Nephron progenitor cell (in vitro differentiated cells): ENCODE results near the gene OIP5.
A peak's percentile ranks its signal among the peaks of the same experiment; 100 is the strongest.
"Not testable (repeated sequence)": the region's sequence is repeated elsewhere in the genome, so short reads cannot be mapped to it uniquely, and the experiment has no call there.

Experiments
- DNase-seq: peaks from one replicate; pipeline ENCODE4 v3.0.0; 2021
- H3K27ac Mint-ChIP-seq: 2 replicates; pipeline ENCODE4 v1.8.0; 2021; ENCODE audit warnings: mild to moderate bottlenecking, moderate library complexity, mixed read lengths
- H3K27me3 Mint-ChIP-seq: 2 replicates; pipeline ENCODE4 v1.8.0; 2021; ENCODE audit warnings: mild to moderate bottlenecking, low read depth, mixed read lengths; ENCODE audit not compliant: poor library complexity
- H3K36me3 Mint-ChIP-seq: 2 replicates; pipeline ENCODE4 v1.8.0; 2021; ENCODE audit warnings: low read depth, mixed read lengths
- H3K4me1 Mint-ChIP-seq: 2 replicates; pipeline ENCODE4 v1.8.0; 2021; ENCODE audit warnings: mixed read lengths
- H3K4me3 Mint-ChIP-seq: 2 replicates; pipeline ENCODE4 v1.8.0; 2021; ENCODE audit warnings: mild to moderate bottlenecking, moderate library complexity, mixed read lengths
- H3K9me3 Mint-ChIP-seq: 2 replicates; pipeline ENCODE4 v1.8.0; 2021; ENCODE audit warnings: mild to moderate bottlenecking, moderate library complexity, mixed read lengths
- CTCF ChIP-seq: fragments of 200-600 bp; sonication (generic); IDR thresholded peaks from 2 replicates; pipeline ENCODE4 v1.5.0; 2021; ENCODE audit warnings: antibody characterized with exemption

OIP5 gene

GRCh38 chr15:41309226-41309905 lies 23.0 kb downstream of the OIP5 start:
- DNase-seq: no peak
- peak overlapping the region; percentile 39 for H3K27ac Mint-ChIP-seq
- no peaks in the 10 kb centered on the region for H3K9me3 Mint-ChIP-seq
- H3K4me3 Mint-ChIP-seq: no peak overlapping the region
- no peaks in the 10 kb centered on the region for H3K4me1 Mint-ChIP-seq
- H3K36me3 Mint-ChIP-seq: peaks cover 18% of the 10 kb centered on the region
- no peaks in the 10 kb centered on the region for H3K27me3 Mint-ChIP-seq
- no peak for TF ChIP-seq CTCF

GRCh38 chr15:41307679-41308078 lies 24.7 kb downstream of the OIP5 start:
- Mint-ChIP-seq H3K9me3 (no peaks in the 10 kb centered on the region), H3K27ac (no peak overlapping the region), H3K4me1 (no peaks in the 10 kb centered on the region), H3K4me3 (no peak overlapping the region), H3K27me3 (no peaks in the 10 kb centered on the region), H3K36me3 (peaks cover 1% of the 10 kb centered on the region)
- DNase-seq: no peak
- no peak for TF ChIP-seq CTCF

GRCh38 chr15:41304149-41304770 lies 28.1 kb downstream of the OIP5 start:
- H3K27ac Mint-ChIP-seq: peak overlapping the region; percentile 23
- TF ChIP-seq CTCF: no peak
- peaks cover 22% of the 10 kb centered on the region for H3K36me3 Mint-ChIP-seq
- no peak for DNase-seq
- H3K27me3 Mint-ChIP-seq: no peaks in the 10 kb centered on the region
- H3K4me3 Mint-ChIP-seq: no peak overlapping the region
- no peaks in the 10 kb centered on the region for H3K4me1 Mint-ChIP-seq
- H3K9me3 Mint-ChIP-seq: no peaks in the 10 kb centered on the region

GRCh38 chr15:41301587-41301986 lies 30.8 kb downstream of the OIP5 start:
- H3K4me3 Mint-ChIP-seq: no peak overlapping the region
- no peaks in the 10 kb centered on the region for H3K27me3 Mint-ChIP-seq
- no peaks in the 10 kb centered on the region for H3K9me3 Mint-ChIP-seq
- TF ChIP-seq CTCF: no peak
- no peaks in the 10 kb centered on the region for H3K4me1 Mint-ChIP-seq
- H3K27ac Mint-ChIP-seq: no peak overlapping the region
- no peak for DNase-seq
- H3K36me3 Mint-ChIP-seq: peaks cover 39% of the 10 kb centered on the region

- DNase-seq, H3K9me3 Mint-ChIP-seq, H3K27ac Mint-ChIP-seq, H3K27me3 Mint-ChIP-seq, H3K4me3 Mint-ChIP-seq, H3K4me1 Mint-ChIP-seq: not testable (repeated sequence)
- peaks cover 44% of the 10 kb centered on the region for H3K36me3 Mint-ChIP-seq
These were observed 31.3 kb downstream of the OIP5 start for GRCh38 chr15:41301139-41301538.

- Mint-ChIP-seq H3K9me3 (no peaks in the 10 kb centered on the region), H3K4me1 (no peaks in the 10 kb centered on the region), H3K4me3 (no peak overlapping the region), H3K36me3 (peaks cover 56% of the 10 kb centered on the region), H3K27ac (peak overlapping the region; percentile 68), H3K27me3 (no peaks in the 10 kb centered on the region)
- no peak for DNase-seq
- TF ChIP-seq CTCF: no peak
These were observed 39.9 kb downstream of the OIP5 start for GRCh38 chr15:41292521-41292920.
